Measurements from ENCODE around the gene C1orf116. TPM values are rescaled to one million over a fixed set of nuclear protein-coding genes. Genes with fewer than 3 reads are reported as not detected.

Gene C1orf116
- total and polyA plus RNA-seq, 10 of the 15 experiments (the other 5 are each of a cell fraction or from before 2014, with no cell fraction given): 0.01 to 0.08 TPM; not detected in 8

- Histone ChIP-seq H3K27ac (ENCODE audit: control insufficient read depth, insufficient read depth) (no peak overlapping the region), H4K20me1 (ENCODE audit: control insufficient read depth, insufficient read depth) (no peaks in the 10 kb centered on the region), H3K4me1 (ENCODE audit: control insufficient read depth, insufficient read depth, low read length) (peaks cover 4% of the 10 kb centered on the region; the same call in 1 of the 2 replicates), H3K36me3 (ENCODE audit: control insufficient read depth in 2 of 2, insufficient read depth in 2 of 2, low read length in 1 of 2) (no peaks in the 10 kb centered on the region), H3K9ac (ENCODE audit: control insufficient read depth, insufficient read depth, low read length) (no peak overlapping the region), H3K9me3 (replicated peaks; ENCODE audit: control insufficient read depth, insufficient read depth, low read length) (no peaks in the 10 kb centered on the region), H2AFZ (ENCODE audit: control insufficient read depth, low read depth, low read length) (no peak overlapping the region), H3K4me2 (ENCODE audit: control insufficient read depth, insufficient read depth) (no peak overlapping the region), H3K27me3 (replicated peaks in 1 of 2; ENCODE audit: control insufficient read depth in 2 of 2, insufficient read depth in 2 of 2, low read length in 1 of 2) (no peaks in the 10 kb centered on the region), H3K79me2 (ENCODE audit: control insufficient read depth, insufficient read depth, low read length) (no peaks in the 10 kb centered on the region), H3K4me3 (no peak overlapping the region)
- TF ChIP-seq HDAC6 (IDR thresholded peaks at IDR 0.05; ENCODE audit: unreplicated experiment): no peak
- TF ChIP-seq REST (IDR thresholded peaks at IDR 0.05; ENCODE audit: low read depth, low read length): no peak
- no peak for TF ChIP-seq ETV6 (conservative IDR thresholded peaks at IDR 0.05 in 1 of 2, IDR thresholded peaks at IDR 0.05 in 1 of 2; ENCODE audit: borderline replicate concordance in 1 of 2, low read depth in 1 of 2)
- no peak for TF ChIP-seq DPF2 (IDR thresholded peaks at IDR 0.05)
- no peak for TF ChIP-seq STAT3 (IDR thresholded peaks at IDR 0.05; ENCODE audit: low read depth, low read length)
- TF ChIP-seq RB1 (IDR thresholded peaks at IDR 0.05; ENCODE audit: borderline replicate concordance): no peak
- no peak for TF ChIP-seq FOXM1 (IDR thresholded peaks at IDR 0.05; ENCODE audit: low read depth, low read length)
- no peak for TF ChIP-seq PRDM15 (CRISPR knock-in tag; IDR thresholded peaks at IDR 0.05)
- no peak for TF ChIP-seq KLF5 (IDR thresholded peaks at IDR 0.05; ENCODE audit: partially characterized antibody)
- no peak for TF ChIP-seq SIX5 (IDR thresholded peaks at IDR 0.05; ENCODE audit: low read depth, low read length, severe bottlenecking)
- no peak for DNase-seq (ENCODE audit: low read depth, low spot score)
- no peak for ATAC-seq
- CTCF ChIA-PET: interaction anchor here (0.9 to 8.3 kb wide), 13 partner anchors 9 to 419 kb away, joined by 3 to 154 read pairs (median 5); partner anchors contain the start of gene C4BPB
- in situ Hi-C loops (cut with MboI) (no loop called here), intact Hi-C loops (cut with micrococcal nuclease; ENCODE audit: unreplicated experiment) (loop anchor here (5.0 kb wide), 1 partner anchor 241 kb away; the partner anchor contains the start of gene CD55)
- RAD21 ChIA-PET (ENCODE audit: unreplicated experiment): interaction anchor here (2.4 kb wide), 1 partner anchor 324 kb away, joined by 12 read pairs; no protein-coding TSS in a partner anchor
- BruUV-seq (replicated peaks): no TSS peak
- FAIRE-seq: no peak
- POLR2A ChIA-PET: no interaction called here
- SMC1A ChIA-PET (ENCODE audit: uncharacterized antibody, unreplicated experiment): interaction anchor here (1.0 to 7.3 kb wide), 6 partner anchors 11 to 418 kb away, joined by 3 to 65 read pairs (median 10); partner anchors contain the start of gene YOD1
- WGBS (ENCODE audit: insufficient coverage, insufficient replicate concordance, low lambda C conversion rate, missing lambda C conversion rate): 49% methylated on average over 2 of the region's 2 CpGs
Measured at GRCh38 chr1:207081088-207081487, 48.5 kb upstream of the C1orf116 start.
